MCF 10A (cell line): Measurements from ENCODE around the gene TMEM245. TPM values are rescaled to one million over a fixed set of nuclear protein-coding genes. Genes with fewer than 3 reads are reported as not detected.

Source experiments
- BruUV-seq: library from RNA; stranded (reverse); fragments of 400-500 nt; replicated peaks from 2 replicates; lab custom pipeline; 2021; lab: Mats Ljungman, UMichigan
- CTCF ChIA-PET: fragments of 300-600 bp; sonication (Branson Sonifier 250); formaldehyde crosslinking; extraction: SDS; loops from one replicate; lab custom pipeline; 2021; ENCODE audit warnings: antibody characterized with exemption, inconsistent platforms; lab: Yijun Ruan, JAX
- POLR2A ChIA-PET: fragments of 300-600, 350-650 bp; sonication (Branson Sonifier 250); formaldehyde crosslinking; extraction: SDS; loops from one replicate; lab custom pipeline; 2020; ENCODE audit warnings: antibody characterized with exemption, inconsistent platforms; lab: Yijun Ruan, JAX
- DNase-seq: peaks from one replicate; pipeline ENCODE4 v3.0.0-alpha.2; 2018; ENCODE audit not compliant: unreplicated experiment
- H3K27ac Mint-ChIP-seq: one replicate; pipeline ENCODE4 v1.8.0; 2022; ENCODE audit warnings: mild to moderate bottlenecking, low read depth, mixed read lengths; ENCODE audit not compliant: unreplicated experiment
- H3K27me3 Mint-ChIP-seq: one replicate; pipeline ENCODE4 v1.8.0; 2022; ENCODE audit warnings: mixed read lengths; ENCODE audit not compliant: insufficient read depth, unreplicated experiment
- H3K36me3 Mint-ChIP-seq: one replicate; pipeline ENCODE4 v1.8.0; 2022; ENCODE audit warnings: mild to moderate bottlenecking, moderate library complexity, mixed read lengths; ENCODE audit not compliant: insufficient read depth, unreplicated experiment
- H3K4me1 Mint-ChIP-seq: one replicate; pipeline ENCODE4 v1.8.0; 2022; ENCODE audit warnings: mixed read lengths; ENCODE audit not compliant: insufficient read depth, unreplicated experiment
- H3K4me3 Mint-ChIP-seq: one replicate; pipeline ENCODE4 v1.8.0; 2022; ENCODE audit warnings: mild to moderate bottlenecking, moderate library complexity, mixed read lengths; ENCODE audit not compliant: unreplicated experiment
- H3K9me3 Mint-ChIP-seq: one replicate; pipeline ENCODE4 v1.8.0; 2022; ENCODE audit warnings: mixed read lengths; ENCODE audit not compliant: unreplicated experiment
- intact Hi-C: fragments of 100-400 bp; cut with micrococcal nuclease; formaldehyde crosslinking; loops from 2 replicates; pipeline ENCODE4 v1.14.1; 2022
- total RNA-seq: library from RNA; stranded (reverse); gene quantifications from 2 replicates; pipeline ENCODE4 v1.2.3, GENCODE V29; 2022
- TF ChIP-seq, protein P1 (sequence below): fragments of 200-600 bp; IDR thresholded peaks from one replicate; pipeline ENCODE4 v1.8.0; 2022; ENCODE audit warnings: antibody characterized with exemption, mild to moderate bottlenecking; ENCODE audit not compliant: unreplicated experiment

The TMEM245 gene
- total RNA-seq, 1 experiment from 2014 or later, result 35.0 TPM

DNA sequence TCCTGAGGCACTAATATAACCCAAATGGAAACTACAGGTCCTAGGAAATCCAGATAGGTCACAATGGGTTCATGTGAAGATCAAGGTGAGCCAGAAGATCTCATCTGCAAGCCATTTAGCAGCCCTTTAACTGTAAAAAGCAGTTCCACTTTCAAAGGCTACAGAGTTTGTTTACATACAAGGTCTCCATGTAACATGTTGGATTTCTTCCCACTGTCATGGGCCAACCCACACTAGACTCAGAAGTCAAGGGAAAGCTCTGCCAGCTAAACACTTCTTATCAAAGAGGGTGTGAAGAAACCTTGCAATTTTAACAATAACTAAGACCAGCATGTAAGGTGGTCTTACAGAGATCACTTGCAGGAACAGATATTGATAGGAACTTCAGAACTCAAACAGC, 102.7 kb downstream of the TMEM245 start:
- CTCF ChIA-PET, result interaction anchor here (0.6 to 0.9 kb wide), 2 partner anchors 12 to 204 kb away, joined by 3 read pairs; no protein-coding TSS in a partner anchor
- TF ChIP-seq, protein P1, sequence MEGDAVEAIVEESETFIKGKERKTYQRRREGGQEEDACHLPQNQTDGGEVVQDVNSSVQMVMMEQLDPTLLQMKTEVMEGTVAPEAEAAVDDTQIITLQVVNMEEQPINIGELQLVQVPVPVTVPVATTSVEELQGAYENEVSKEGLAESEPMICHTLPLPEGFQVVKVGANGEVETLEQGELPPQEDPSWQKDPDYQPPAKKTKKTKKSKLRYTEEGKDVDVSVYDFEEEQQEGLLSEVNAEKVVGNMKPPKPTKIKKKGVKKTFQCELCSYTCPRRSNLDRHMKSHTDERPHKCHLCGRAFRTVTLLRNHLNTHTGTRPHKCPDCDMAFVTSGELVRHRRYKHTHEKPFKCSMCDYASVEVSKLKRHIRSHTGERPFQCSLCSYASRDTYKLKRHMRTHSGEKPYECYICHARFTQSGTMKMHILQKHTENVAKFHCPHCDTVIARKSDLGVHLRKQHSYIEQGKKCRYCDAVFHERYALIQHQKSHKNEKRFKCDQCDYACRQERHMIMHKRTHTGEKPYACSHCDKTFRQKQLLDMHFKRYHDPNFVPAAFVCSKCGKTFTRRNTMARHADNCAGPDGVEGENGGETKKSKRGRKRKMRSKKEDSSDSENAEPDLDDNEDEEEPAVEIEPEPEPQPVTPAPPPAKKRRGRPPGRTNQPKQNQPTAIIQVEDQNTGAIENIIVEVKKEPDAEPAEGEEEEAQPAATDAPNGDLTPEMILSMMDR, result no peak
- no peak for DNase-seq
- Mint-ChIP-seq H3K4me3 (no peak overlapping the region), H3K27me3 (no peaks in the 10 kb centered on the region), H3K4me1 (peaks cover 6% of the 10 kb centered on the region), H3K9me3 (no peaks in the 10 kb centered on the region), H3K36me3 (peaks cover 54% of the 10 kb centered on the region), H3K27ac (no peak overlapping the region)
- intact Hi-C loops, result no loop called here
- POLR2A ChIA-PET, result interaction anchor here (0.7 to 0.8 kb wide), 2 partner anchors 15 to 80 kb away, joined by 3 read pairs; no protein-coding TSS in a partner anchor
- no TSS peak for BruUV-seq

DNA sequence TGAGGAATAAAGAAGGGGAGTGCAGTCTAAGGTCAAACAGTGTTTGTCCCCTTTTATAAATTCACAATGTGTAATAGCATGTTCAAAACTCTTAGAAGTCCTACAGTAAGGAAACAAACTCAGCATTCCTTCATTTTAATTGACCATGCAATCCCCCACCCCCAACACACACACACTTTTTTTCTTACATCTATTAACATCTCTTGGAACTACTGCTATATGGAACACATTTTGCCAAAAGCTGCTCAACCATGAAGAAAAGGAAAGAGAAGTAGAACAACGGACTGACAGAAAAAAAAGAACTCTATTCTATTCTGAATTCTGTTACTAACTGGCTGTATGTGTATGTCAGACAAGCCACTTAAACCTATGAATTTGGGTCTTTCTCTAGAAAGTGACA, 103.6 kb downstream of the TMEM245 start:
- no peak overlapping the region for H3K27ac Mint-ChIP-seq

DNA sequence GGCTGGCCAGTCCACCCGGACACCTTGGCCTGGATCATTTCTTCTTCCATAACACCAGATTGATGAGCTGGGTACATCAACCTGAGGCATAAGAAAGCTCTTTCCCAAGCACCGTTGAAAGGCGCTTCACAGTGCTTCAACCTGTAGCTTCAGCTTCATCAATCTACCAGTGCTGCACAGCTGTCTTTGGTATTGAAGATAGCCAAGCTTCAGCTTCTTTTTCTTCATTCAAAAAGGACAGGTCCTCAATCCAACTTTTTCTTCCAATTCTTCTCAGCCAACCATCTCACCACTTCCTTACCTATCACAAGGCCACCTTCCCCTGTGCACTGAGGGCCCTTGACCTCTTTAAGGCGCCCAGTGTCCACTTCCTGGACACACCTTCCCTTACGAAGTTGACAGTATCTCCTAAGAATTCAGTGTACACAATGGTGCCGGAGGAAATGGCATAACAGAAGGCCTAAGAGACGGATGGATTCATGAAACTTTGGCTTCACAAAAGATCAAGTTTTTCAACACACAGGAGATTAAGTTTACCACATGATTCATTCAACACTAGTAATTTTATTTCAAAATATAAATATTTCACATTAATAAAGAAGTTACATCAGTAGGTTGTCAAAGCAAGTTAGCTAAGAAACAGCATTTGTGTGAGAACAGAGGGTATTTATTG, 105.0 kb downstream of the TMEM245 start:
- Mint-ChIP-seq H3K4me3 (no peak overlapping the region), H3K4me1 (peaks cover 24% of the 10 kb centered on the region), H3K27ac (peak overlapping the region; percentile 86), H3K36me3 (peaks cover 37% of the 10 kb centered on the region), H3K27me3 (no peaks in the 10 kb centered on the region), H3K9me3 (no peaks in the 10 kb centered on the region)
- intact Hi-C loops, result loop anchor here (5.0 kb wide), 1 partner anchor 303 kb away; no protein-coding TSS in a partner anchor
- TF ChIP-seq, protein P1, result no peak
- no TSS peak for BruUV-seq
- DNase-seq, result no peak
- POLR2A ChIA-PET, result interaction anchor here (1.0 to 1.9 kb wide), 9 partner anchors 8 to 302 kb away, joined by 3 to 7 read pairs (median 4); partner anchors contain the start of gene TMEM245
- CTCF ChIA-PET, result interaction anchor here (1.1 to 1.4 kb wide), 3 partner anchors 8 to 281 kb away, joined by 3 to 4 read pairs (median 3); no protein-coding TSS in a partner anchor

More for the DNA sequence above, 103.6 kb downstream of the TMEM245 start:
- ChIA-PET CTCF (no interaction called here), POLR2A (interaction anchor here (0.6 kb wide), 1 partner anchor 20 kb away, joined by 3 read pairs; no protein-coding TSS in a partner anchor)
- intact Hi-C loops, result no loop called here
- H3K4me3 Mint-ChIP-seq, result no peak overlapping the region
- no peaks in the 10 kb centered on the region for H3K27me3 Mint-ChIP-seq
- TF ChIP-seq, protein P1, result no peak
- H3K4me1 Mint-ChIP-seq, result peaks cover 15% of the 10 kb centered on the region
- DNase-seq, result no peak
- no peaks in the 10 kb centered on the region for H3K9me3 Mint-ChIP-seq
- H3K36me3 Mint-ChIP-seq, result peaks cover 51% of the 10 kb centered on the region
- BruUV-seq, result no TSS peak
